Stimulated activated CD4-positive, alpha-beta T cell treated with anti-CD3 and anti-CD28 coated beads, Interleukin-15, amount 100 ng/mL, for 1 hour (primary cell): ENCODE results near the gene UBR3.
"Not testable (repeated sequence)": the region's sequence is repeated elsewhere in the genome, so short reads cannot be mapped to it uniquely, and the experiment has no call there.

Experiments
- DNase-seq, 2 donors: peaks; one replicate each; pipeline ENCODE4 v3.0.0-alpha.2; 2020; ENCODE audit warnings: low read depth in 1 of 2, low spot score in 1 of 2

UBR3 gene, protein sequence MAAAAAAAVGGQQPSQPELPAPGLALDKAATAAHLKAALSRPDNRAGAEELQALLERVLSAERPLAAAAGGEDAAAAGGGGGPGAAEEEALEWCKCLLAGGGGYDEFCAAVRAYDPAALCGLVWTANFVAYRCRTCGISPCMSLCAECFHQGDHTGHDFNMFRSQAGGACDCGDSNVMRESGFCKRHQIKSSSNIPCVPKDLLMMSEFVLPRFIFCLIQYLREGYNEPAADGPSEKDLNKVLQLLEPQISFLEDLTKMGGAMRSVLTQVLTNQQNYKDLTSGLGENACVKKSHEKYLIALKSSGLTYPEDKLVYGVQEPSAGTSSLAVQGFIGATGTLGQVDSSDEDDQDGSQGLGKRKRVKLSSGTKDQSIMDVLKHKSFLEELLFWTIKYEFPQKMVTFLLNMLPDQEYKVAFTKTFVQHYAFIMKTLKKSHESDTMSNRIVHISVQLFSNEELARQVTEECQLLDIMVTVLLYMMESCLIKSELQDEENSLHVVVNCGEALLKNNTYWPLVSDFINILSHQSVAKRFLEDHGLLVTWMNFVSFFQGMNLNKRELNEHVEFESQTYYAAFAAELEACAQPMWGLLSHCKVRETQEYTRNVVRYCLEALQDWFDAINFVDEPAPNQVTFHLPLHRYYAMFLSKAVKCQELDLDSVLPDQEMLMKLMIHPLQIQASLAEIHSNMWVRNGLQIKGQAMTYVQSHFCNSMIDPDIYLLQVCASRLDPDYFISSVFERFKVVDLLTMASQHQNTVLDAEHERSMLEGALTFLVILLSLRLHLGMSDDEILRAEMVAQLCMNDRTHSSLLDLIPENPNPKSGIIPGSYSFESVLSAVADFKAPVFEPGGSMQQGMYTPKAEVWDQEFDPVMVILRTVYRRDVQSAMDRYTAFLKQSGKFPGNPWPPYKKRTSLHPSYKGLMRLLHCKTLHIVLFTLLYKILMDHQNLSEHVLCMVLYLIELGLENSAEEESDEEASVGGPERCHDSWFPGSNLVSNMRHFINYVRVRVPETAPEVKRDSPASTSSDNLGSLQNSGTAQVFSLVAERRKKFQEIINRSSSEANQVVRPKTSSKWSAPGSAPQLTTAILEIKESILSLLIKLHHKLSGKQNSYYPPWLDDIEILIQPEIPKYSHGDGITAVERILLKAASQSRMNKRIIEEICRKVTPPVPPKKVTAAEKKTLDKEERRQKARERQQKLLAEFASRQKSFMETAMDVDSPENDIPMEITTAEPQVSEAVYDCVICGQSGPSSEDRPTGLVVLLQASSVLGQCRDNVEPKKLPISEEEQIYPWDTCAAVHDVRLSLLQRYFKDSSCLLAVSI (N-terminal part only)

DNA sequence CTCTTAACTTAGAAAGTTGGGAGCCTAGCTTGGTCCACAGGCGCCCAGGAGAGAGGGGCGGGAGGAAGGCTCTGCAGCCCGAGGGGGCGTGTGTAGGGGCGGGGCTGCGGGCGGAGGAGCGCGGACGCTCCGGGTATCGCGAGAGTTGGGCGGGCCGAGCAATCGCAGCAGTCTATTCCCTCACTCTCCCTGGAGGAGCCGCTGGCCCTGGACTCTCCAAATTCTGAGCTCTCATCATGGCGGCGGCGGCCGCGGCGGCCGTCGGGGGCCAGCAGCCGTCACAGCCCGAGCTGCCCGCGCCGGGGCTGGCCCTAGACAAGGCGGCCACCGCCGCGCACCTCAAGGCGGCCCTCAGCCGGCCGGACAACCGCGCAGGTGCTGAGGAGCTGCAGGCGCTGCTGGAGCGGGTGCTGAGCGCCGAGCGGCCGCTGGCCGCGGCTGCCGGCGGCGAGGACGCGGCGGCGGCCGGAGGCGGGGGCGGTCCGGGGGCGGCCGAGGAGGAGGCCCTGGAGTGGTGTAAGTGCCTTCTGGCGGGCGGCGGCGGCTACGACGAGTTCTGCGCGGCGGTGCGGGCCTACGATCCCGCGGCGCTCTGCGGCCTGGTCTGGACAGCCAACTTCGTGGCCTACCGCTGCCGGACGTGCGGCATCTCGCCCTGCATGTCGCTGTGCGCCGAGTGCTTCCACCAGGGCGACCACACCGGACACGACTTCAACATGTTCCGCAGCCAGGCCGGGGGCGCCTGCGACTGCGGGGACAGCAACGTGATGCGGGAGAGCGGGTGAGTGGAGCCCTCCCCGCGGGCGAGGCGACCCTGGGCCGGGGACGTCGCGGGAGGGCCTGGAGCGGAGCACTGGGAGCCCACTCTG is at the start of gene UBR3:
UBR3 (plus strand) TSS at position 183 of the 869 bp plus-strand sequence; CDS start at position 237, 54 bp downstream.
- peak; percentile 78 to 87 for DNase-seq

- DNase-seq = no peak
Observed at GRCh38 chr2:169778446-169778845, 48.8 kb upstream of the UBR3 start.

DNA sequence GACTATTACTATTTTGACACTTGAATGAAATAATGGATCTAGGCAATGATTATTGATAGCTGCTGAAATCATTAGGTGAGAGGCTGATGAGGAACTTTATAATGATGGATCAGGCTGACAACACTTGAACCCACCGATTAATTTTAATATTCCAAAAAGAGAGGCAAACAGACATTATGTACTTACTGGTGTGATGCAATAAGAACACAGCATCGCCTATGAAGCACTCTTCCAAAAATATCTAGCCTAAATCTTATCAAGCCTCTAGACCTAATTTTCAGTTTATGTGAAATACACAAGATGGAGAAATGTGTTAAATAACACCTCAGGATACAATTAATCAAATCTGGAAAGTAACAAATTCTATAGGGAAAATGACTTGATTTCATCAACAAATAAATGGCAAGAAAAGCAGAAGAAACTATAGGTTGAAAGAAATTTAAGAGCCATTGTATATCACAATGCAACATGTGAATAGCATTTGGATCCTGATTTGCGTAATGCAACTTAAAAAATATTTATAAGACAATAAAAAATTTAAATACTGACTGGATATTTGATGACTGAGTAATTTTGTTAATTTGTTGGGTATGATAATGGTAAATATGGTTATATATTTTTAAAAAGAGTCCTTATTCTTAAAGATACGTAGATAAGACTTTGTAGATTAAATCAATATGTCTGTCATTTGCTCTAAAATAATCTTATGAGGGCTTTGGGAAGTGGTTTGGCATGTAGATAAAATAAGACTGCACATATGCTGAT is 45.8 kb upstream of the UBR3 start:
- no peak for DNase-seq

- DNase-seq = no peak
Observed at GRCh38 chr2:169782513-169782912, 44.7 kb upstream of the UBR3 start.

DNA sequence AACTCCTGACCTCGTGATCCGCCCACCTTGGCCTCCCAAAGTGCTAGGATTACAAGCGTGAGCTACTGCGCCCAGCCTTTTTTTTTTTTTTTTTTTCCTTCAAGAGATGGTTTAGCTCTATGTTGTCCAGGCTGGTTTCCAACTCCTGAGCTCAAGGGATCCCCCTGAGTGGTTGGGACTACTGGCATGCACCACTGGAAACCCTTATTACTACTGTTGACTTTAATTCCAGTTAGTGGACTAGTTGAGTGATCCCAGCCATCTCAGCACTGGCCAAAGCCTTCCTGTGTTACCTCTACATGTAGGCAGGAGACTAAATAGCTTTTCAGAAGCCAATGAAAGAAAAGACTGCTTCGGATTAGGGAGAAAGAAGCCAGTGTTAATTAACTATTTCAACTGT is 36.7 kb upstream of the UBR3 start:
- DNase-seq = no peak

DNA sequence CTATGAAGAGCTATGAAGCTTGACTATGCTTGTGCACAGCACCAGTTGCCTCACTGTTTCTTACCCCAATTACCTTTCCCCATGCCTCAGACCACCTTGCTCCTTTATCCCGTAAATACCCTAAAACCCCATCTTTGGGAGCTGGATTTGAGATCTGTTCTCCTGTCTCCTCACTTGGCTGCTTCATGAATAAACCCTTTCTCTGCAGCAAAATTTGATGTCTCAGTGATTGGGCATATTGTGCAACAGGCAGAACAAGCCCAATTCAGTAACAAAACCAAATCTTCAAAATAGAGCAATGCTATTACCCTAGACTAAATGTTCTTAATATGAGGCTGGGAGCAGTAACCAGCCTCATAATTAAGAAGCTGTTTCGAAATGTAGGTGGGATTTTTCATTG is 32.1 kb upstream of the UBR3 start:
- DNase-seq = no peak

GRCh38 chr2:169796441-169796840 is 30.8 kb upstream of the UBR3 start:
- DNase-seq = no peak

GRCh38 chr2:169797601-169798000 is 29.7 kb upstream of the UBR3 start:
- DNase-seq = no peak

GRCh38 chr2:169798397-169798717 is 28.9 kb upstream of the UBR3 start:
- DNase-seq = no peak

DNA sequence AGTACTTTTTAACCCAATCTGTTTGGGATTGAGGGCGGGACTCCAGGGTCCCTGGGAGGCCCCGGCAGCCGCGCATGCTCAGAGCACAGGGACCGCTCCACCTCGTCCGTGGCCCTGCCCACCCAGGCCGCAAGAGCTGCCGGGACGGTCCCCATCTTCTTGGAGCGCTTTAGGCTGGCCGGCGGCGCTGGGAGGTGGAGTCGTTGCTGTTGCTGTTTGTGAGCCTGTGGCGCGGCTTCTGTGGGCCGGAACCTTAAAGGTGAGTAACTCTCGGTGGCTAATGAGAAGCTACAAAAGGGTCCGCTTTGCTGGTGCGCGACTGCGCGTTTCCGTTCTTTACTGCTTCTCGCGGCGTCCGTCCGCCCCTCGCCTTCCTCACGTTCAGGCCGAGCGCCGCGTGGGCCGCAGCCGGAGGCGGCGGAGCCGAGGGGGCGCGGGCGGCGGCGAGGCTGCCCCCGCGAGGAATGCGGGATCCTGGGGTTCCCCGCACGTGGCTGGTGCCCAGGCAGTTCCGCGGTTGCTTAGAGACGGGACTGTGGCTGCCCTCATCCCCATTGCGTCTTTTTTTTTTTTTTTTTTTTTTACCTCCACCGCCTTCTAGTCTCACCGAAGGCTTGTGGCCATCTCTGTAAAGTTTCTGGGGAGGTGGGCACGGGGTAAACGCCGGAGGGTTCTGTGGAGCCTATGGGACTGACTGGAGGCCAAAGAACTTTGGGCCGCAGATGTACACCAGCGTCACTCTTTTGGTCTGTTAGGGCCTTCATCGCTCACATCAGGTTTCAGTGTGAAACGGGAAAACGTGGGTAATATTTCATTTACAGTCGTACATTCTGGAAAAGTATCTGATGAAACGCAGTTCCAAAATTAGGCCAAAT is 28.3 kb upstream of the UBR3 start, which contains the start of gene SSB:
SSB (plus strand) TSS at position 154 of the 875 bp plus-strand sequence. CDS start 2,090 bp downstream, outside the sequence.
- DNase-seq = peak; percentile 87 to 90

- no peak for DNase-seq
Observed at GRCh38 chr2:169803480-169803879, 23.8 kb upstream of the UBR3 start.

- no peak for DNase-seq
Observed at GRCh38 chr2:169806586-169806985, 20.7 kb upstream of the UBR3 start.

GRCh38 chr2:169808221-169808620 is 19.0 kb upstream of the UBR3 start:
- DNase-seq = no peak

DNA sequence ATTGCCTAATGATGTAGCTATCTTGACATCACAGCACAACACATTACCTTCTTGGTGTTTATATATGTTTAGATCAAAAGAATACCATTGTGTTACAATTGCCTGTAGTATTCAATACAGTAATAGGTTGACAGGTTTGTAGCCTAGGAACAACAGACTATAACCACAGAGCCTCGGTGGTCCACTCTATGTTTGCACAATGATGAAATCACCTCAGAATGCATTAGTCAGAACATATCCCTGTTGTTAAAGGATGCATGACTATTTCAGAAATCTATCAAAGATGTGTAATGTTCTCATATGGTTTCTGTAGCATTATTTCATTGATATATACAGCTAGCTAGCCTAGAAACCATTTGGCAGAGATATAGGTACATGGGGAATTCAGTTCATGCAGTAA is 11.4 kb upstream of the UBR3 start:
- DNase-seq = no peak

DNA sequence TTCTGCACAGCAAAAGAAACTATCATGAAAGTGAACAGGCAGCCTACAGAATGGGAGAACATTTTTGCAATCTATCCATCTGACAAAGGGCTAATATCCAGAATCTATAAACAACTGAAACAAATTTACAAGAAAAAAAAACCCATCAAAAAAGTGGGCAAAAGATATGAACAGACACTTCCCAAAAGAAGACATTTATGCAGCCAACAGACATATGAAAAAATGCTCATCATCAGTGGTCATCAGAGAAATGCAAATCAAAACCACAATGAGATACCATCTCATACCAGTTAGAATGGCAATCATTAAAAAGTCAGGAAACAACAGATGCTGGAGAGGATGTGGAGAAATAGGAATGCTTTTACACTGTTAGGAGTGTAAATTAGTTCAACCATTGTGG is 10.3 kb upstream of the UBR3 start:
- not testable (repeated sequence) for DNase-seq

DNA sequence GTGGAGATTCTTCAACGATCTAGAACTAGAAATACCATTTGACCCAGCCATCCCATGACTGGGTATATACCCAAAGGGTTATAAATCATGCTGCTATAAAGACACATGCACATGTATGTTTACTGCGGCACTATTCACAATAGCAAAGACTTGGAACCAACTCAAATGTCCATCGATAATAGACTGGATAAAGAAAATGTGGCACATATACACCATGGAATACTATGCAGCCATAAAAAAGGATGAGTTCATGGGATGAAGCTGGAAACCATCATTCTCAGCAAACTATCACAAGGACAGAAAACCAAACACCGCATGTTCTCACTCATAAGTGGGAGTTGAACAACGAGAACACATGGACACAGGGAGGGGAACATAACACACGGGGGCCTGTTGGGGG is 9.9 kb upstream of the UBR3 start:
- not testable (repeated sequence) for DNase-seq

DNA sequence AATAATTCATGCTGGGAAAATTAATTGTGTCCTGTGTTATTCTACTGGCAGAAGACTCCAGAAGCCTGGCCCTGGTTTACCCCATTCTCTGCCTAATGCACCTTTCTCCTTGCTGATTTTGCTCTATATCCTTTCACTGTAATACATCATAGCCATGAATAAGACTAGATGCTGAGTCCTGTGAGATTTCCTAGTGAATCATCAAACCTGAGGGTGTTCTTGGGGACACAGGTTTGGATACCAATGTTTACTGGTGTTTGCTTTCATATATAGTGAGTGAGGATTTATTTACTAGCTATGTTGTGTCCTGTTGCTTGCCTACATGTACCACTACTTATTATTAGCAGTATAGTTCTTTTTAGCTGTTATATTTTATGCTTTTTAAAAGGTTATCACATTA is 9.0 kb upstream of the UBR3 start:
- no peak for DNase-seq

DNA sequence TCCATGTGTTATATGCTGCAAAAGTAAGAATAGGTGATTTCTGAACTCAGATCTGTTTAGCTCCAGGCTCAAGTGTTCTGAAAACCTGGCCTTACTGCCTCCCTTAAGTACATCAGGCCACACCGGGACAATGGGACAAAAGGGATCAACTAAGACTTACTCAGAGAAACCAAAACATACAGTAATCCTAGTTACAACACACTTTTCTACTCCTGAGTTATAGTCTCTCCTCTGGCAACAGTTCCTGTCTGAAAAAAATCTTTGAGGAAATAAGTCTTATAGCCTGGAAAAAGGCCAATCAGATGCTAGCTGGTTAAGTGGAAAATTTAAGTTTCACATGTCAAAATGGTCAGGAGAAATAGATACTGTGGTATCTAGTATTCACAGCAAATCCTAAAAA is 8.1 kb upstream of the UBR3 start:
- DNase-seq = no peak

GRCh38 chr2:169820101-169820500 is 7.2 kb upstream of the UBR3 start:
- DNase-seq = not testable (repeated sequence)
